NCI-H1694 (cell line): ENCODE measurements around the gene SAP30.

Source experiments
- DNase-seq: peaks from one replicate; lab custom pipeline; 2025; lab: John Stamatoyannopoulos, UW

Gene SAP30

DNA sequence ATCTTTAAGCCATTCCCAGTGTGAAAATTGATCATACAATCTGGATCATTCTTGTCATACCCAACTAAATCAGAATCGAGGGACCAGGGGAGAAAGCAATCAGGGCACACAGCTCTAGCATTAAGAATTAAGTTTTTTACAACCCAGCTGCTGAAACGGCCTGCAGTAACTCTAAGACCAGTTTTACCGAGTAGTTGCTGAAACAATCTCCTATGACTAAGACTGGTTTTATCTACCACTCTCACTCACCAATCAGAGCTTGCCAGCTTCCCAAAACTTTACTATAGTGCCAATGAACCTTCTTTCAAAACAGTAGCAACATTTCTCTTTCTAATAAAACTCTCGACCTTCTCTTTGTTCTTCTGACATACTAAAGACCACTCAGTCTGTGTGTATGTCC is 2.8 kb upstream of the SAP30 start:
- DNase-seq: no peak

- no peak for DNase-seq
These were observed 651 bp upstream of the SAP30 start for GRCh38 chr4:173370130-173370476.

DNA sequence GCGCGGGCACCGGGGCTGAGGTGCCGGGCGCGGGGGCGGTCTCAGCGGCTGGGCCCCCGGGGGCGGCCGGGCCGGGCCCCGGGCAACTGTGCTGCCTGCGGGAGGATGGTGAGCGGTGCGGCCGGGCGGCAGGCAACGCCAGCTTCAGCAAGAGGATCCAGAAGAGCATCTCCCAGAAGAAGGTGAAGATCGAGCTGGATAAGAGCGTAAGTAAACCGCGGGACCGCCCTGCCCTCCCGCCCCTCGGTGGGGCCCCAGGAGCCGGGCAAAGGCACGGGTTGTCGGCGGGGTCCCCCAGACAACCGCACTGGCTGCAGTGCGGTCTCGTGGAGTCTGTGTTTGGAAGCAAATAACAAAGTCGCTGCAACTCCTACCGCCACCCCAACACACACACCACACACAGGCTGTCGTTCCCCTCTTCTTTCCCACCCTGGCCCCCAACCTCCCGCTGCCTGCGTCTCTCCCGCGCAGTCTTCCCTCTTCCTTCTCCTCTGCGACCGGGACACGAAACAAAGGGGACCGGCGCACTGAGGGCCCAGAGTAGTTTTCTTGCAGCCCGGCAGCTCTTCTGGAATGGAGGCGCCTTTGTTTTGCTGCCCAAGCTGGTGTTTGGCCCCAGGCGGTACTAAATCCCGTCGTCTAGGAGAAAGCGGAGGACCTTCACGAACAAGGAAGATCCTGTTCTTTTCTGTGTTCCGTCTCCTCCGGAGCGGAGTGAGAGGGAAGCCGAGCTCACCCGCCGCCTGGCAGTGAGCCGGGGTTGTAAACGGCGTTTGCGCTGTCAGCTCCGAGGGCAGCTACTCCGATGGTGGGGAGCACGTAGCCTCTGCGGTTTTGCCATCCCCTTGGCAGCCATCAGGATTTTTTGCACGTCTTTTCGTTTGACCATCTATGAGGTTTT is 788 bp downstream of the SAP30 start:
- DNase-seq: no peak

DNA sequence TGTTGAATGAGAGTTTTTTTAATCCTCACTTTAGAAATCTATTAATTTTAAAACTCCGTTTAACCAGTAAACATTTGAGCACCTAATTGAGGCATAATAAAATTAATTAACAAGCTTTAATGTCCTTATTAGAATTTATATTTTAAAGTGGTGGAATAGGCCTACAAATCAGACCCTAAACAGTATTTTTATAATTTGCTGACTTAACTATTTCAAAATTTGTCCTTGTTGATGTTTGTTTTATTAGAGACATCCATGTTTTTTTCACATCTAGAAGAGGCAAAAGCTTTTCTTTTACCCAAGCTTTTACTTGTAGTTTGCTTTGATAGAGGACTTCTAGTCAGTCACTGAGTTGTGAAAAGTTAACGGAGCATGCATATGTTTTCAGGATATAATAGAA is 3.8 kb downstream of the SAP30 start:
- DNase-seq: no peak

GRCh38 chr4:173379929-173380328 is 9.2 kb downstream of the SAP30 start:
- DNase-seq: no peak

- no peak for DNase-seq
These were observed 10.2 kb downstream of the SAP30 start for GRCh38 chr4:173380987-173381386.

- DNase-seq: no peak
These were observed 10.9 kb downstream of the SAP30 start for GRCh38 chr4:173381610-173382009.

DNA sequence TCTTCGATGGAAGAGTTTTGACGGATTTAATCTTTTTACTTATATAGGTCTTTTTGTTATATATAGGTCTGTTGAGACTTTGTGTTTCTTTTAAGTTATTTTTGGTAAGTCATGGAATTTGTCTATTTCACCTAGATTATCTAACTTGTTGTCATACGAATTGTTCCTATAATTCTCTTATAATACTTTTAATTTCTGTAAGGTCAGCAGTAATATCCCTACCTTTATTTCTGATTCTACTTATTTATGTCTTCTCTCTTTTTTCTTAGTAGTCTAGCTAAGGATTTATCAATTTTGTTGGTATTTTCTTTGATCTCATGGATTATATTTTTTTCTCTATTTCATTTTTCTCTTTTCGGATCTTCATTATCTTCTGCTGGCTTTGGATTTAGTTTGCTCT is 11.6 kb downstream of the SAP30 start:
- no peak for DNase-seq

DNA sequence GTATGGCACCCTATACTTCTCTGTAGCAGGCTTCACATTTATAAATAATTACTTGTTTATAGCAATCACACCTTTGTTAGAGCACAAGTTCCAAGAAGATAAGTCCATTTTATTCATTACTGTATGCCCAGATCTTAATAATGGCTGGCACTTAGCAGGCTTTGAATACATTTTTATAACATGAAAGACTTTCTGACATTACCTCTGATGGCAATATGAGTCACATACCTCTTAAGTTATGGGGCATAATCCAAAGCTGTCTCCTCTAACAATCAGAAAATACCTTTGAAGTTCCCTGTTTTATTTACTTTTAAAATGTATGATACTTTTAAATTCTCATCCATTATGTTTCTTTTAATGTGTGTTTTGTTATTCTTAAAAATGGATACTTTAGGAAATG is 16.0 kb downstream of the SAP30 start:
- DNase-seq: no peak

DNA sequence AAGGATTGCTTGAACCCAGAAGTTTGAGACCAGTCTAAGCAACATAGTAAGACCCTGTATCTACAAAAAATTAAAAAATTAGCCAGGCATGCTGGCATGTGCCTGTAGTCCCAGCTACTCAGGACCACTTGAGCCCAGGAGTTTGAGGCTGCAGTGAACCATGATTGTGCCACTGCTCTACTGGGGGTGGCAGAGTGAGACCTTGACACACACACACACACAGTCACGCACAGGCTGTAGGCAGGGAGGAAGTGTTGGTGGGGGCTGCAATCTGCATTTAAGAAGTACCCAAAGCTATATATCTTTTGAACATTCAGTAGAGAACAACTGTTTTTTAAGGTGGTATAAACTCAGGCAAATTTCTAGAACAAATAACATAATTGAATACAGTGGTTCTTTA is 20.9 kb downstream of the SAP30 start:
- DNase-seq: no peak

DNA sequence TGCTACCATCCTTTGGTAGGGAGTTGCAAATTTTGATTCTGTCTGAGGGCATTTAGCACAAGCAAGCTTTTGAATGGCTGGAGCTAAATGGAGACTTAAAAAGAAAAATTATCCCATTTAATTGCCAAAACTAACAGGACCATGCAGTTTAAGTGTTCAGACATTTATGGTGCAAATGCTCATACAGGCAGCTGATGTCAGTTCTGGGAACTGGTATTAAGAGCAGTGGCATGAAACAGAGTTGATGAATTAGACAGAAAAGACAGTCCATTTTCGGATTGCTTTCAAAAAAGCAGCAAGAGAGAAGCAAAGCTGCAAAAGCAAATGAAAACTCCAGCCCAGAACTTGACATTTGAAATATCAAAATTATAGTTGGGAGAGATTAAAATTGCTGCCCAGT is 26.9 kb downstream of the SAP30 start:
- DNase-seq: no peak

- no peak for DNase-seq
These were observed 27.5 kb downstream of the SAP30 start for GRCh38 chr4:173398220-173398619.

DNA sequence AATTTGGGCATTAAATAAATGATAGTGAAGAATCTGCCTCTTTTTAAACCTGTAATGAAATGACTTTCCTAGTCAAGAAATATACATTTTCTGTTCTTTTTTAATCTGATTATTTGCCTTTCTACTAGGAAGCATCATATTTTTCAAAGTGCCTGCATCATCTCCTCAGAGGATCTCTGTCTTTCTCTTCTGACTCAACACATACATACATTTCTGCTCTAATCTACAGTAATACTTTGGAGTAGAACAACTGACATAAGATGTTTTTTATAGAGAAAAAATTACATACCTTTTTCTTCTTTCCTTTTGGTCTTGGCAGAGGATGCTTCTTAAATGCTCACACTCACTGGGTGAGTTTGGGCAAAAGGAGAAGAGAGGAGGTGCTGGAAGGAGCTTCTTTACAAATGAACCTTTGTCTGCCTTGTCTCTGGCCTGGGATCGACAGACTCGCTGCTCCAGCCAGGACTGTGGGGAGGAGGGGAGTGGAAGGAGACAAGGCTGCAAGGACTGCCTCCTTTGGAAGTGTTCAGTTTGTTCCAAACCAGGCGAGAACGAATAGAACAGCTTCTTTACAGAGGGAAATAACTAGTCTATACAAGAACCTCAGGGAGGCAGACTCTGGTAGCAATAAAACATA is 28.1 kb downstream of the SAP30 start, which contains the start of gene SCRG1:
SCRG1 (minus strand) TSS at position 338 of the 637 bp plus-strand sequence. CDS start 7,702 bp downstream, outside the sequence.
- no peak for DNase-seq

- DNase-seq: no peak
These were observed 30.3 kb downstream of the SAP30 start for GRCh38 chr4:173401063-173401462.

DNA sequence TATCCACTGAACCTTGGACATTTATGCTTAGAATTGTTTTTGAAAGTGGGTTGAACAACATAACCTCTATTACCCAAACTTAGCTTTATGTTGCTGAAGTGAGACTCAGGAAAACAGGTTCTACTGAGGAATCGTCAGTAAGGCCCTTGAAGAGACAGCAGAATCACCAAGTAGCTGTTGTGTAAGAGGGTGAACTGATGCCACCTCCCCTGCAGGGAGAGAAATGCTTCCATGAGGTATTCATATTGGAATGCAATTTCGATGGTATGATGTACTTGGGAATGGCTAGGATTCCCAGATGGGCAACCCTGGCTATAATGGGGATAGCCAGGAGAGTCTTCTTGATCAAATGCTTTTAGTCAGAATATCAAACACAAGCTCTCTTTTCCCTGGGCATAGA is 32.3 kb downstream of the SAP30 start:
- no peak for DNase-seq

DNA sequence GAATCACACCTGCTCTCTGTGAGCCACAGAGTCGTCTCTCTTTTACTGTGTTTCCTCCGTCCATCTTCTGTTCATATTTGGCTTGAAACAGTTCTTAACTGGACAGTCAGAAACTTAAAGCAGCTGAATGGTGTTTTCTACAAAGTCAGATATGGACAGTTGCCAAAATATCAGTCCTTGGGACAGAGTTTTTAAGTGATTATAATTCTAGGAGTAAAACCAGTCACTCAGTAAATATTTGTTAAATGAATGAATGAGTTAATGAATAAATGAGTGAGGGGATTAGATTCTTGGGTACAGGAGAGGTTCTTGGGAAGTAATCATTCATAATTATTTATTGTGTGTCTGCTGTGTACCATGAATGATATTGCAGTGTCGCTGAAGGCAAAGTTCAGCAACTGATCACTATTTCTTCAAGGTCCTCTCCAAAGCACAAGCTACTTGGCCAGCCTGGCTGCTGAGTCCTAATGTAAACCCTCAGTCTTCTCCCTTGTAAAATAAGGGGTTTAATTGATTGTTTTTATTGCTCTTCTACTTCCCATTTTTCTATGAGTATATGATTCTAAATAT is 33.6 kb downstream of the SAP30 start:
- DNase-seq: no peak

- no peak for DNase-seq
These were observed 35.3 kb downstream of the SAP30 start for GRCh38 chr4:173405840-173406606.

GRCh38 chr4:173410079-173410478 is 39.3 kb downstream of the SAP30 start:
- no peak for DNase-seq

- DNase-seq: no peak
These were observed 40.4 kb downstream of the SAP30 start for GRCh38 chr4:173411106-173411693.

- no peak for DNase-seq
These were observed 42.3 kb downstream of the SAP30 start for GRCh38 chr4:173413036-173413435.

- DNase-seq: no peak
These were observed 43.7 kb downstream of the SAP30 start for GRCh38 chr4:173414456-173414855.

- DNase-seq: no peak
These were observed 44.3 kb downstream of the SAP30 start for GRCh38 chr4:173415092-173415491.
